ENCODE data around the gene OPALIN. TPM values are rescaled to one million over a fixed set of nuclear protein-coding genes. Genes with fewer than 3 reads are reported as not detected.

Gene OPALIN
- total and polyA plus RNA-seq, 2 experiments from 2014 or later, result not detected

DNA sequence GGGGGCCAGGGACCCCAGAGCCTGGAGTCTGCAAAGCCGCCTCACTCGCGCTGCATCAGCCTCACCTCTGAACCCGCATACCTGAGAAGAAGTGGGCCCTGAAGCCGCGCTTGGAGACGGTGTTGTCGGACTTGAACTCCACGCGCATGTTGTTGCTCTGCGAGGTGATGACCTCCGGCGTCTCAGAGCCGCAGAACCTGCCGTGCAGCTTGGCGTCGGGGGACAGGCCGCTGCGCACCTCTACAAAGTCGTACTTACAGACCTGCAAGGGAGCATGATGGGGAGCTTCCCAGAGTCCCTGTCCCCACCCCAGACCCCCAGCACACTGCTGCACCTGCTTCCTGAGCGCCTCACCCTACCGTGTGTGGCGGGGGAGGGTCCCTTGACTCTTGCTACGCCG, 25.7 kb upstream of the OPALIN start:
- no peaks in the 10 kb centered on the region for H3K4me1 ChIP-seq (ENCODE audit: insufficient read depth)
- TF ChIP-seq EZH2 (IDR thresholded peaks at IDR 0.05; ENCODE audit: borderline replicate concordance) (no peak), EZH2phosphoT487 (IDR thresholded peaks at IDR 0.05; ENCODE audit: low read depth, severe bottlenecking, unreplicated experiment) (no peak)
- TF ChIP-seq, protein P1, sequence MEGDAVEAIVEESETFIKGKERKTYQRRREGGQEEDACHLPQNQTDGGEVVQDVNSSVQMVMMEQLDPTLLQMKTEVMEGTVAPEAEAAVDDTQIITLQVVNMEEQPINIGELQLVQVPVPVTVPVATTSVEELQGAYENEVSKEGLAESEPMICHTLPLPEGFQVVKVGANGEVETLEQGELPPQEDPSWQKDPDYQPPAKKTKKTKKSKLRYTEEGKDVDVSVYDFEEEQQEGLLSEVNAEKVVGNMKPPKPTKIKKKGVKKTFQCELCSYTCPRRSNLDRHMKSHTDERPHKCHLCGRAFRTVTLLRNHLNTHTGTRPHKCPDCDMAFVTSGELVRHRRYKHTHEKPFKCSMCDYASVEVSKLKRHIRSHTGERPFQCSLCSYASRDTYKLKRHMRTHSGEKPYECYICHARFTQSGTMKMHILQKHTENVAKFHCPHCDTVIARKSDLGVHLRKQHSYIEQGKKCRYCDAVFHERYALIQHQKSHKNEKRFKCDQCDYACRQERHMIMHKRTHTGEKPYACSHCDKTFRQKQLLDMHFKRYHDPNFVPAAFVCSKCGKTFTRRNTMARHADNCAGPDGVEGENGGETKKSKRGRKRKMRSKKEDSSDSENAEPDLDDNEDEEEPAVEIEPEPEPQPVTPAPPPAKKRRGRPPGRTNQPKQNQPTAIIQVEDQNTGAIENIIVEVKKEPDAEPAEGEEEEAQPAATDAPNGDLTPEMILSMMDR (IDR thresholded peaks at IDR 0.05; ENCODE audit: poor library complexity), result no peak
- no peak overlapping the region for H3K4me3 ChIP-seq
- no peaks in the 10 kb centered on the region for H3K27me3 ChIP-seq
- H4K20me1 ChIP-seq (ENCODE audit: insufficient read depth, poor library complexity, severe bottlenecking), result no peaks in the 10 kb centered on the region
- H3K4me2 ChIP-seq, result no peak overlapping the region
- WGBS (ENCODE audit: low lambda C conversion rate, missing lambda C conversion rate), result 87% methylated on average over 22 of the region's 25 CpGs
- H3K79me2 ChIP-seq, result no peaks in the 10 kb centered on the region
- no peaks in the 10 kb centered on the region for H3K36me3 ChIP-seq (replicated peaks; ENCODE audit: insufficient read depth, low read depth)
- no peak overlapping the region for H2AFZ ChIP-seq
- no peaks in the 10 kb centered on the region for H3K9me2 ChIP-seq (replicated peaks; ENCODE audit: insufficient read depth)
- no peak for DNase-seq (ENCODE audit: low spot score)
- H3K27ac ChIP-seq, result no peak overlapping the region
- no peaks in the 10 kb centered on the region for H3K9me3 ChIP-seq (ENCODE audit: low read depth)

DNA sequence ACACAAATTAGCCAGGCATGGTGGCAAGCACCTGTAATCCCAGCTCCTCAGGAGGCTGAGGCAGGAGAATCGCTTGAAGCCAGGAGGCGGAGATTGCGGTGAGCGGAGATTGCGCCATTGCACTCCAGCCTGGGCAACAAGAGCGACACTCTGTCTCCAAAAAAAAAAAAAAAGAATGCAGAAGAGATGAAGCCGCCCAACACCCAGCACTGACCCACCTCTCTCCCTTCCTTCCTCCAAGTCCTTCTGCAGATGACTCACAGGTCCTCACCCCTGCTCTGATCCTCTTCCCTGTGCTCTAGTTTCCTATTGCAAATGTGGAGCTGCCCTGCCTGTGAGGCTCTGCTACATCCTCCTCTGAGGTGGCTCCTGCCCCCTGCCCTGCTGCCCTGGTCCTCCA, 22.0 kb upstream of the OPALIN start:
- WGBS (ENCODE audit: low lambda C conversion rate, missing lambda C conversion rate), result 99% methylated on average over 7 of the region's 7 CpGs
- H3K9me2 ChIP-seq (replicated peaks; ENCODE audit: insufficient read depth), result no peaks in the 10 kb centered on the region
- no peak overlapping the region for H2AFZ ChIP-seq
- TF ChIP-seq, protein P1 (IDR thresholded peaks at IDR 0.05; ENCODE audit: poor library complexity), result no peak
- no peak for DNase-seq (ENCODE audit: low spot score)
- no peak overlapping the region for H3K4me2 ChIP-seq
- no peaks in the 10 kb centered on the region for H3K27me3 ChIP-seq
- H3K4me1 ChIP-seq (ENCODE audit: insufficient read depth), result no peaks in the 10 kb centered on the region
- no peaks in the 10 kb centered on the region for H4K20me1 ChIP-seq (ENCODE audit: insufficient read depth, poor library complexity, severe bottlenecking)
- H3K79me2 ChIP-seq, result no peaks in the 10 kb centered on the region
- no peak overlapping the region for H3K4me3 ChIP-seq
- H3K36me3 ChIP-seq (replicated peaks; ENCODE audit: insufficient read depth, low read depth), result no peaks in the 10 kb centered on the region
- H3K9me3 ChIP-seq (ENCODE audit: low read depth), result no peaks in the 10 kb centered on the region
- H3K27ac ChIP-seq, result no peak overlapping the region

DNA sequence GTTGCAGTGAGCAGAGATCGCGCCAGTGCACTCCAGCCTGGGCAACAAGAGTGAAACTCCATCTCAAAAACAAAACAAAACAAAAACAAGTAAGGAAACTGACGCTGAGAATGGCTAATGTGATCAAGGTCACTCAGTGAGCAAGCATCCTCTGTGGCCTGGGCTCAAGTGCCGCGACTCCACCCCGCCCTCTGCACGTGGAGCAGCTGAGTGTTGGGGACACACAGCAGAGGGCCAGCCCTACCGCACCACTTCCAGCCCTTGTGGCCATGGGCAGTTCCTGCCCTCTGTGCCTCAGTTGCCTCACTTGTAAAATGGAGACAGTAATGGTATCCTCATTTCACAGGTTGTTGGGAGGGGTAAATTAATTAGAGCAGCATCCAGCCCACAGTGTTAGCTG, 21.0 kb upstream of the OPALIN start:
- Histone ChIP-seq H2AFZ (no peak overlapping the region), H3K9me2 (replicated peaks; ENCODE audit: insufficient read depth) (no peaks in the 10 kb centered on the region), H3K27ac (no peak overlapping the region), H3K36me3 (replicated peaks; ENCODE audit: insufficient read depth, low read depth) (no peaks in the 10 kb centered on the region), H4K20me1 (ENCODE audit: insufficient read depth, poor library complexity, severe bottlenecking) (no peaks in the 10 kb centered on the region), H3K4me2 (no peak overlapping the region), H3K4me1 (ENCODE audit: insufficient read depth) (no peaks in the 10 kb centered on the region), H3K27me3 (no peaks in the 10 kb centered on the region), H3K9me3 (ENCODE audit: low read depth) (no peaks in the 10 kb centered on the region), H3K4me3 (no peak overlapping the region), H3K79me2 (no peaks in the 10 kb centered on the region)
- TF ChIP-seq, protein P1 (IDR thresholded peaks at IDR 0.05; ENCODE audit: poor library complexity), result no peak
- TF ChIP-seq EZH2phosphoT487 (IDR thresholded peaks at IDR 0.05; ENCODE audit: low read depth, severe bottlenecking, unreplicated experiment) (no peak), EZH2 (IDR thresholded peaks at IDR 0.05; ENCODE audit: borderline replicate concordance) (no peak)
- DNase-seq (ENCODE audit: low spot score), result no peak
- WGBS (ENCODE audit: low lambda C conversion rate, missing lambda C conversion rate), result 89% methylated on average over 8 of the region's 8 CpGs

DNA sequence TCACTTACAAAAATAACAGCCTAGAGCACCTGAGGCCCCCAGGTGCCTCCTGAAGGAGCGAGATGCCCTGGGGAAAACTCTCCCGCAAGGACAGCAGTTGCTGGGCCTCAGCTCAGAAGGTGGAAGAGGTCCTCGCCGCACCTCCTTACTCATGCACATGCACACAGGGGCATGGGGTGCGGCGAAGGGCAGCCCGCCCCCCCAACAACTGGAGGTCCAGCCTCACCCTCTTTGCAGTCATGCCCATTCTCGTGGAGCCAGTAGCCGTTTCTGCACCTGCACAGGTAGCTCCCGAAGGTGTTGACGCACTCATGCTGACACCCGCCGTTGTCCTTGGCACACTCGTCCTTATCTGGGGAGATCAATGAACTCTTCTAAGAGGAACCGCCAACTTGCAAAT, 19.9 kb upstream of the OPALIN start:
- no peaks in the 10 kb centered on the region for H3K9me2 ChIP-seq (replicated peaks; ENCODE audit: insufficient read depth)
- H2AFZ ChIP-seq, result no peak overlapping the region
- no peak overlapping the region for H3K27ac ChIP-seq
- H3K9me3 ChIP-seq (ENCODE audit: low read depth), result no peaks in the 10 kb centered on the region
- no peak overlapping the region for H3K4me2 ChIP-seq
- H3K27me3 ChIP-seq, result no peaks in the 10 kb centered on the region
- no peaks in the 10 kb centered on the region for H4K20me1 ChIP-seq (ENCODE audit: insufficient read depth, poor library complexity, severe bottlenecking)
- H3K79me2 ChIP-seq, result no peaks in the 10 kb centered on the region
- H3K36me3 ChIP-seq (replicated peaks; ENCODE audit: insufficient read depth, low read depth), result no peaks in the 10 kb centered on the region
- WGBS (ENCODE audit: low lambda C conversion rate, missing lambda C conversion rate), result 83% methylated on average over 15 of the region's 15 CpGs
- H3K4me3 ChIP-seq, result no peak overlapping the region
- H3K4me1 ChIP-seq (ENCODE audit: insufficient read depth), result no peaks in the 10 kb centered on the region
- no peak for TF ChIP-seq EZH2 (IDR thresholded peaks at IDR 0.05; ENCODE audit: borderline replicate concordance)
- TF ChIP-seq, protein P1 (IDR thresholded peaks at IDR 0.05; ENCODE audit: poor library complexity), result no peak
- no peak for TF ChIP-seq EZH2phosphoT487 (IDR thresholded peaks at IDR 0.05; ENCODE audit: low read depth, severe bottlenecking, unreplicated experiment)
- DNase-seq (ENCODE audit: low spot score), result no peak

Data from hepatocyte (in vitro differentiated cells).